Erythroblast (primary cell): ENCODE data around the gene RBBP7.
A peak's percentile ranks its signal among the peaks of the same experiment; 100 is the strongest.

Experiments
- DNase-seq, 2 experiments: peaks; one replicate each; lab custom pipeline; 2025; lab: John Stamatoyannopoulos, UW
- GATA1 ChIP-seq: IDR thresholded peaks from 2 replicates; pipeline ENCODE4 v1.6.1; 2011; ENCODE audit warnings: low read depth, mild to moderate bottlenecking, control low read depth, low read length, moderate library complexity
- POLR2A ChIP-seq: IDR thresholded peaks from 2 replicates; pipeline ENCODE4 v1.6.1; 2011; ENCODE audit warnings: mild to moderate bottlenecking, low read length

Gene RBBP7

GRCh38 chrX:16851421-16851820, 18.7 kb downstream of the RBBP7 start:
- TF ChIP-seq POLR2A (no peak), GATA1 (no peak)
- no peak for DNase-seq

- no peak for TF ChIP-seq POLR2A
- no peak for TF ChIP-seq GATA1
- no peak for DNase-seq
Measured at GRCh38 chrX:16848541-16848940, 21.6 kb downstream of the RBBP7 start.

DNA sequence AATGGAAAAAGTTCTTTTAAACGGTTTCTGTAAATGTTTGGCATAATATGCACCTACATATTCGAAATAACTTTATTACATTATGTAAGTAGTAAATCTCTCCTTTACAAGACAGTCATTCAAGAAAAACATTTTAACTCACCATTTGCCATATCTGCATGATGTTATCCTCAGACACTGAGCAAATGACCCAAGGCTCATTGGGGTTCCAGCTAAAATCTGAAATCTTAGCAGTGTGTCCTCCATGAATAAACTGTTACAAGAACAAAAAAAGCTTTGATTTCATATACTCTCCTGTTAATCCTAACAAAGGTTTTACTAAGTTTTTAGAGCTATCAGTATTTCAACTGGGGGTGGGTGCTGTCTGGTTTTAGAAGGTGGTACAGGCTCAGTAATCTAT, 24.5 kb downstream of the RBBP7 start:
- DNase-seq = no peak
- no peak for TF ChIP-seq POLR2A

- TF ChIP-seq POLR2A = no peak
- TF ChIP-seq GATA1 = no peak
- DNase-seq = peak; percentile 18 to 38
Measured at GRCh38 chrX:16843208-16843909, 26.8 kb downstream of the RBBP7 start.

- TF ChIP-seq POLR2A = no peak
- no peak for TF ChIP-seq GATA1
- DNase-seq = no peak
Measured at GRCh38 chrX:16842684-16843083, 27.5 kb downstream of the RBBP7 start.

DNA sequence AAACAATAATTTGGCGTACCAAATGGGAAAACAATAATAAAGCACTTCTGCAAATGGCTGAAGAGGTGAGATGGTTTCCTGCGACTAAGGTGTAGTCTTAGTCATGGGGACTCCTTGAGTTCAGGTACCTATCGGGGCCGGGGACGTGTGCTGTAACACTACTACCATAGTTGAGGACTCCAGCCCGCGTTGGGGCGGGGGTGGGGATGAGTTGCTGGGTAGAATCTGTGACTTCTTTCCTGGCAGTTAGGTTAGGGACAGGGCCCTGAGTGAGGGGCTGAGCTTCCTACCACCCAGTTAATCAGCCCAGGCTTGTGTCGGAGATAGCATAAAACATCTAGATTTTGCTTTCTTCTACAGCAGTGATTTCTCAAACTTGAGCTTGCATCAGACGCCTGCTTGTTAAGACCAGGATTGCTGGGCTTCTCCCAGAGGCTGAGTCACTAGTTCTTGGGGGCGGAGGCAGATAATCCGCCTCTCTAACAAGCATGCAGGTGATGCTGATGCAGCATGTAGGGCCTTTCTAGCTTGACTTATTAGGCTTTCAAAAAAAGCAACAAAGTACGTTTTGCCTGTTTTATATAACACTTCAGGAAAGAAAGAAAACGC, 30.2 kb downstream of the RBBP7 start:
- TF ChIP-seq POLR2A (no peak), GATA1 (no peak)
- peak; percentile 5 to 26 for DNase-seq

- TF ChIP-seq POLR2A (no peak), GATA1 (no peak)
- DNase-seq = peak; percentile 44 to 74
Measured at GRCh38 chrX:16839219-16839851, 30.8 kb downstream of the RBBP7 start.

GRCh38 chrX:16838202-16839066, 31.7 kb downstream of the RBBP7 start:
- TF ChIP-seq POLR2A (no peak), GATA1 (no peak)
- DNase-seq = no peak

GRCh38 chrX:16836371-16836770, 33.8 kb downstream of the RBBP7 start:
- DNase-seq = peak; percentile 43 to 50
- TF ChIP-seq GATA1 (no peak), POLR2A (no peak)

GRCh38 chrX:16834806-16835205, 35.4 kb downstream of the RBBP7 start:
- no peak for DNase-seq
- TF ChIP-seq POLR2A = no peak
- no peak for TF ChIP-seq GATA1

- TF ChIP-seq POLR2A (no peak), GATA1 (no peak)
Measured at GRCh38 chrX:16832301-16832700, 37.9 kb downstream of the RBBP7 start.

DNA sequence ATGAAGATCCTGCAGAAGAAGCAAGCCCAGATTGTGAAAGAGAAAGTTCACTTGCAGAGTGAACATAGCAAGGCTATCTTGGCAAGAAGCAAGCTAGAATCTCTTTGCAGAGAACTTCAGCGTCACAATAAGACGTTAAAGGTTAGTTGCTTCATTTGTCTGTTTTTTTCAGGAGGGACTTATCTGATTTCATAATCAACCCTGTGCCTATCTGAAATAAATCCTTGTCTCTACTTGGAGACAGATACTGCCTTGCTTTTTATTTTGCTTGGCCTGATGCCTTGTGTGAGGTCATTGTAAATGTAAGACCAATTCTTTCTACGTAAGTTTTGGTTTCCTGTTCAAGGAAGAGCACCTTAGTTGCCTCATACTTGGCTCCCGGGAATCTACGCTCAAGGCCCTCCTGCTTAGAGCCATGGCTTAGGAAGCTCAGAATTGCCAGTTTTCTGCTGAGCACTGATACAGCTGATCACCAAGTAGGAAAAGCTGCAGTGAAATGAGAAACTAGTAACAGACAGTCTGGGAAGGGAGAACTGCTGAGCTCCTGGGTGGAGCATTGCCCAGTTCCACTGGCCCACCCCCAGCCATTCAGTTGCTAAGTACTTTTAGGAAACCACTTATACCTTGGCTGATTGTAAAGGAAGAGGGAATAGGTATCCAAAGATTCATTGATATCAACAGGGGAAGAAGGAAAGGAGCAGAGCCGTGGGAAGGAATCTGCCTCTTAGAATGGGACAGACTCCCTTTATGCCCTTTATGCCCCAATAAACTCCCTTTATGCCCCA, 41.8 kb downstream of the RBBP7 start:
- TF ChIP-seq POLR2A (no peak), GATA1 (no peak)
- no peak for DNase-seq

More at GRCh38 chrX:16832301-16832700, 37.9 kb downstream of the RBBP7 start:
- no peak for DNase-seq

DNA sequence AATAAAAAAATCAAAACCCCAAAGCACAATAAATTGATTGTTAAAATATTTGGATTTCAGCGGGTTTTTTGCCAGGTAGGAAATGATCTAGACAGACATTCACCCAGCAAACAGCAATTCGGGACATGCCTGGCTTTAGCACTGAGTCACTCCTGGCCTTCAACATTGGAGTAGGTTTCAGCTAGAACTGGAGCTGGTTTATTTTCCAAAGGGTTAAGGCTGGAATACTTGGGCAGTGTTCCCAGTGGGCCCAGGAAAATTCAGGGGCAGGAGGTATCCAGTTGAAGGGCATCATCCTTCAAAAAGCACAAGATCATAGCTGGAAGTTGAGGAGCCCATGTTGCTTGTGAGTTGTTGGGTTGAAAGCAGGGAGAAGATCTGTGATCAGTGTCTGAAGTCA, 42.9 kb downstream of the RBBP7 start:
- no peak for DNase-seq
- no peak for TF ChIP-seq POLR2A
- TF ChIP-seq GATA1 = no peak
